ENCODE results near the gene ATG7.

Gene ATG7

DNA sequence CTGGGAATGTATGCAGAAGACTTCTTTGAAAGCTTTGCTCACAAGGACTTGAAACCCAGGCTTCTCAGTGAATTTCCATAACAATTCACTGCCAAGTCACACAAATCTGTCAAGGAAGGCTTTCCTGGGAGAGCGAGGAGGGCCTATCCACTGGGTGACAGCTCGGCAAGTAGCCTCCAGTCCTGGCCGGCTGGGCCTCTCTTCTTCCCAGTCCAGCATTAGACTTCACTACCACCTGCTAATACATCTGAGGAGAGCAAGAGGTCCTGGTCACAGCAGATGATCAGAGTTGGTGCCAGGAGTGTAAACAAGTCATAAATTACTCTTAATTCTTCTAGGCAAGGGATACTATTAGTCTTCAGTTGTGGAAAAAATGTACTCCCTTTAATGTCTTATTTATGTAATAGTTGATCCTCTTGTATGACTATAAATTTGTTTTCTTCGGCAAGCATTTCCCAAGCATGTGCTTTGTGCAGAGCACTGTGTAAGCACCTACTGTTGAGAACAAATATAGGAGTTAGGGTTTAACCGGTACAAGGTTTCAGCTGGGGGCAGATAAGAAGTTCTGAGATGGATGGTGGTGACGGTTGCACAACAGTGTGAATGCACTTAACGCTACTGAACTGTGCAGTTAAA lies 208.6 kb downstream of the ATG7 start:
- POLR2A ChIA-PET = no interaction called here
- H3K4me1 ChIP-seq (ENCODE audit: control insufficient read depth, insufficient read depth, low read length) = peaks cover 55% of the 10 kb centered on the region
- no peaks in the 10 kb centered on the region for H3K36me3 ChIP-seq (ENCODE audit: control insufficient read depth in 2 of 2, insufficient read depth in 1 of 2, low read length in 2 of 2)
- CTCF ChIA-PET = interaction anchor here (0.7 to 0.8 kb wide), 2 partner anchors 101 to 343 kb away, joined by 3 read pairs; no protein-coding TSS in a partner anchor
- TF ChIP-seq GLIS1 (tag by site-specific recombination; IDR thresholded peaks at IDR 0.05) (peak; percentile 44; the same call in 1 of the 2 replicates), ZNF146 (tag by site-specific recombination; IDR thresholded peaks at IDR 0.05) (no peak), ZIC2 (tag by site-specific recombination; IDR thresholded peaks at IDR 0.05) (peak; percentile 66), ZXDB (tag by site-specific recombination; IDR thresholded peaks at IDR 0.05) (peak; percentile 51; the same call in 1 of the 2 replicates), ZBTB48 (tag by site-specific recombination; IDR thresholded peaks at IDR 0.05) (peak; percentile 25; the same call in 1 of the 2 replicates), ZBTB17 (tag by site-specific recombination; IDR thresholded peaks at IDR 0.05) (peak; percentile 81), SP7 (tag by site-specific recombination; IDR thresholded peaks at IDR 0.05) (peak; percentile 71; the same call in 1 of the 2 replicates), OSR2 (tag by site-specific recombination; IDR thresholded peaks at IDR 0.05) (peak; percentile 49; the same call in 1 of the 2 replicates), TRIM28 (IDR thresholded peaks at IDR 0.05; ENCODE audit: borderline replicate concordance, low read length) (peak; percentile 37; the same call in 1 of the 2 replicates), WT1 (tag by site-specific recombination; IDR thresholded peaks at IDR 0.05) (peak; percentile 72), ZNF596 (tag by site-specific recombination; IDR thresholded peaks at IDR 0.05) (no peak), ZNF335 (tag by site-specific recombination; conservative IDR thresholded peaks at IDR 0.05) (no peak), ZNF843 (tag by site-specific recombination; IDR thresholded peaks at IDR 0.05) (peak; percentile 52; the same call in 1 of the 2 replicates), ZNF184 (tag by site-specific recombination; IDR thresholded peaks at IDR 0.05) (no peak), ZNF571 (tag by site-specific recombination; IDR thresholded peaks at IDR 0.05) (no peak), ZNF600 (tag by site-specific recombination; IDR thresholded peaks at IDR 0.05) (0 out of 2 replicates have a peak, but pooled peaks have one; percentile 31)
- TF ChIP-seq, protein P1, sequence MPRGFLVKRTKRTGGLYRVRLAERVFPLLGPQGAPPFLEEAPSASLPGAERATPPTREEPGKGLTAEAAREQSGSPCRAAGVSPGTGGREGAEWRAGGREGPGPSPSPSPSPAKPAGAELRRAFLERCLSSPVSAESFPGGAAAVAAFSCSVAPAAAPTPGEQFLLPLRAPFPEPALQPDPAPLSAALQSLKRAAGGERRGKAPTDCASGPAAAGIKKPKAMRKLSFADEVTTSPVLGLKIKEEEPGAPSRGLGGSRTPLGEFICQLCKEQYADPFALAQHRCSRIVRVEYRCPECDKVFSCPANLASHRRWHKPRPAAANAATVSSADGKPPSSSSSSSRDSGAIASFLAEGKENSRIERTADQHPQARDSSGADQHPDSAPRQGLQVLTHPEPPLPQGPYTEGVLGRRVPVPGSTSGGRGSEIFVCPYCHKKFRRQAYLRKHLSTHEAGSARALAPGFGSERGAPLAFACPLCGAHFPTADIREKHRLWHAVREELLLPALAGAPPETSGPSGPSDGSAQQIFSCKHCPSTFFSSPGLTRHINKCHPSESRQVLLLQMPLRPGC (tag by site-specific recombination; IDR thresholded peaks at IDR 0.05) = no peak
- TF ChIP-seq, protein P2, sequence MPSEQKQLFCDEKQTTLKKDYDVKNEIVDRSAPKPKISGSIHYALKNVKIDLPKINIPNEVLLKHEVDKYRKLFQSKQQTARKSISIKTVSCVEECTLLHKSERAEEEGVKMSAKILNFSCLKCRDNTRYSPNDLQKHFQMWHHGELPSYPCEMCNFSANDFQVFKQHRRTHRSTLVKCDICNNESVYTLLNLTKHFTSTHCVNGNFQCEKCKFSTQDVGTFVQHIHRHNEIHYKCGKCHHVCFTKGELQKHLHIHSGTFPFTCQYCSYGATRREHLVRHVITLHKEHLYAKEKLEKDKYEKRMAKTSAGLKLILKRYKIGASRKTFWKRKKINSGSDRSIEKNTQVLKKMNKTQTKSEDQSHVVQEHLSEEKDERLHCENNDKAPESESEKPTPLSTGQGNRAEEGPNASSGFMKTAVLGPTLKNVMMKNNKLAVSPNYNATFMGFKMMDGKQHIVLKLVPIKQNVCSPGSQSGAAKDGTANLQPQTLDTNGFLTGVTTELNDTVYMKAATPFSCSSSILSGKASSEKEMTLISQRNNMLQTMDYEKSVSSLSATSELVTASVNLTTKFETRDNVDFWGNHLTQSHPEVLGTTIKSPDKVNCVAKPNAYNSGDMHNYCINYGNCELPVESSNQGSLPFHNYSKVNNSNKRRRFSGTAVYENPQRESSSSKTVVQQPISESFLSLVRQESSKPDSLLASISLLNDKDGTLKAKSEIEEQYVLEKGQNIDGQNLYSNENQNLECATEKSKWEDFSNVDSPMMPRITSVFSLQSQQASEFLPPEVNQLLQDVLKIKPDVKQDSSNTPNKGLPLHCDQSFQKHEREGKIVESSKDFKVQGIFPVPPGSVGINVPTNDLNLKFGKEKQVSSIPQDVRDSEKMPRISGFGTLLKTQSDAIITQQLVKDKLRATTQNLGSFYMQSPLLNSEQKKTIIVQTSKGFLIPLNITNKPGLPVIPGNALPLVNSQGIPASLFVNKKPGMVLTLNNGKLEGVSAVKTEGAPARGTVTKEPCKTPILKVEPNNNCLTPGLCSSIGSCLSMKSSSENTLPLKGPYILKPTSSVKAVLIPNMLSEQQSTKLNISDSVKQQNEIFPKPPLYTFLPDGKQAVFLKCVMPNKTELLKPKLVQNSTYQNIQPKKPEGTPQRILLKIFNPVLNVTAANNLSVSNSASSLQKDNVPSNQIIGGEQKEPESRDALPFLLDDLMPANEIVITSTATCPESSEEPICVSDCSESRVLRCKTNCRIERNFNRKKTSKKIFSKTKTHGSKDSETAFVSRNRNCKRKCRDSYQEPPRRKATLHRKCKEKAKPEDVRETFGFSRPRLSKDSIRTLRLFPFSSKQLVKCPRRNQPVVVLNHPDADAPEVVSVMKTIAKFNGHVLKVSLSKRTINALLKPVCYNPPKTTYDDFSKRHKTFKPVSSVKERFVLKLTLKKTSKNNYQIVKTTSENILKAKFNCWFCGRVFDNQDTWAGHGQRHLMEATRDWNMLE (tag by site-specific recombination; conservative IDR thresholded peaks at IDR 0.05; ENCODE audit: low read depth) = no peak
- TF ChIP-seq, protein P3, sequence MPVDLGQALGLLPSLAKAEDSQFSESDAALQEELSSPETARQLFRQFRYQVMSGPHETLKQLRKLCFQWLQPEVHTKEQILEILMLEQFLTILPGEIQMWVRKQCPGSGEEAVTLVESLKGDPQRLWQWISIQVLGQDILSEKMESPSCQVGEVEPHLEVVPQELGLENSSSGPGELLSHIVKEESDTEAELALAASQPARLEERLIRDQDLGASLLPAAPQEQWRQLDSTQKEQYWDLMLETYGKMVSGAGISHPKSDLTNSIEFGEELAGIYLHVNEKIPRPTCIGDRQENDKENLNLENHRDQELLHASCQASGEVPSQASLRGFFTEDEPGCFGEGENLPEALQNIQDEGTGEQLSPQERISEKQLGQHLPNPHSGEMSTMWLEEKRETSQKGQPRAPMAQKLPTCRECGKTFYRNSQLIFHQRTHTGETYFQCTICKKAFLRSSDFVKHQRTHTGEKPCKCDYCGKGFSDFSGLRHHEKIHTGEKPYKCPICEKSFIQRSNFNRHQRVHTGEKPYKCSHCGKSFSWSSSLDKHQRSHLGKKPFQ (tag by site-specific recombination; IDR thresholded peaks at IDR 0.05) = 0 out of 2 replicates have a peak, but pooled peaks have one; percentile 33
- TF ChIP-seq, protein P4, sequence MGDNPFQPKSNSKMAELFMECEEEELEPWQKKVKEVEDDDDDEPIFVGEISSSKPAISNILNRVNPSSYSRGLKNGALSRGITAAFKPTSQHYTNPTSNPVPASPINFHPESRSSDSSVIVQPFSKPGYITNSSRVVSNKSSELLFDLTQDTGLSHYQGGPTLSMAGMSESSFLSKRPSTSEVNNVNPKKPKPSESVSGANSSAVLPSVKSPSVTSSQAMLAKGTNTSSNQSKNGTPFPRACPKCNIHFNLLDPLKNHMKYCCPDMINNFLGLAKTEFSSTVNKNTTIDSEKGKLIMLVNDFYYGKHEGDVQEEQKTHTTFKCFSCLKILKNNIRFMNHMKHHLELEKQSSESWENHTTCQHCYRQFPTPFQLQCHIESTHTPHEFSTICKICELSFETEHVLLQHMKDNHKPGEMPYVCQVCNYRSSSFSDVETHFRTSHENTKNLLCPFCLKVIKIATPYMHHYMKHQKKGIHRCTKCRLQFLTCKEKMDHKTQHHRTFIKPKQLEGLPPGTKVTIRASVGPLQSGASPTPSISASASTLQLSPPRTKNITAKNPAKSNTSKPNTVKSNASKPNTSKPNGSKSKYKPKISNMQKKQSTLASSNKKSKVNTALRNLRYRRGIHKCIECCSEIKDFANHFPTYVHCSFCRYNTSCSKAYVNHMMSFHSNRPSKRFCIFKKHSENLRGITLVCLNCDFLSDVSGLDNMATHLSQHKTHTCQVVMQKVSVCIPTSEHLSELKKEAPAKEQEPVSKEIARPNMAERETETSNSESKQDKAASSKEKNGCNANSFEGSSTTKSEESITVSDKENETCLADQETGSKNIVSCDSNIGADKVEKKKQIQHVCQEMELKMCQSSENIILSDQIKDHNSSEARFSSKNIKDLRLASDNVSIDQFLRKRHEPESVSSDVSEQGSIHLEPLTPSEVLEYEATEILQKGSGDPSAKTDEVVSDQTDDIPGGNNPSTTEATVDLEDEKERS (tag by site-specific recombination; IDR thresholded peaks at IDR 0.05) = no peak
- TF ChIP-seq, protein P5, sequence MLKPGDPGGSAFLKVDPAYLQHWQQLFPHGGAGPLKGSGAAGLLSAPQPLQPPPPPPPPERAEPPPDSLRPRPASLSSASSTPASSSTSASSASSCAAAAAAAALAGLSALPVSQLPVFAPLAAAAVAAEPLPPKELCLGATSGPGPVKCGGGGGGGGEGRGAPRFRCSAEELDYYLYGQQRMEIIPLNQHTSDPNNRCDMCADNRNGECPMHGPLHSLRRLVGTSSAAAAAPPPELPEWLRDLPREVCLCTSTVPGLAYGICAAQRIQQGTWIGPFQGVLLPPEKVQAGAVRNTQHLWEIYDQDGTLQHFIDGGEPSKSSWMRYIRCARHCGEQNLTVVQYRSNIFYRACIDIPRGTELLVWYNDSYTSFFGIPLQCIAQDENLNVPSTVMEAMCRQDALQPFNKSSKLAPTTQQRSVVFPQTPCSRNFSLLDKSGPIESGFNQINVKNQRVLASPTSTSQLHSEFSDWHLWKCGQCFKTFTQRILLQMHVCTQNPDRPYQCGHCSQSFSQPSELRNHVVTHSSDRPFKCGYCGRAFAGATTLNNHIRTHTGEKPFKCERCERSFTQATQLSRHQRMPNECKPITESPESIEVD (tag by site-specific recombination; IDR thresholded peaks at IDR 0.05) = peak; percentile 89
- no peak overlapping the region for H3K4me3 ChIP-seq (ENCODE audit: low read depth, low read length)
- H3K27ac ChIP-seq (ENCODE audit: extremely low read depth, low read depth, low read length) = peak overlapping the region; percentile 42; the same call in 1 of the 2 replicates
- H3K9me3 ChIP-seq (ENCODE audit: control insufficient read depth, insufficient read depth, low read depth, low read length) = no peaks in the 10 kb centered on the region
